ENCODE data around the gene ROGDI. TPM values are rescaled to one million over a fixed set of nuclear protein-coding genes. Genes with fewer than 3 reads are reported as not detected.

Gene ROGDI
- polyA plus RNA-seq, 2 of the 4 experiments (the other 2 are of a cell fraction): 7.2 to 15.1 TPM

- no peak for TF ChIP-seq PBX3 (IDR thresholded peaks at IDR 0.05)
- no peak for TF ChIP-seq GATA3 (IDR thresholded peaks at IDR 0.05; ENCODE audit: borderline replicate concordance)
- no peak for TF ChIP-seq SREBF2 (IDR thresholded peaks at IDR 0.05)
- TF ChIP-seq USF2 (IDR thresholded peaks at IDR 0.05): no peak
- H3K27ac ChIP-seq: no peak overlapping the region
- no peak overlapping the region for H3K4me3 ChIP-seq
- no peak for FAIRE-seq
- no peak for ATAC-seq
- POLR2A ChIA-PET: no interaction called here
- CTCF ChIA-PET: no interaction called here
- DNase-seq (ENCODE audit: low read depth in 1 of 2, low spot score in 1 of 2): no peak
- no peak overlapping the region for H3K4me2 ChIP-seq
- H3K4me1 ChIP-seq: no peaks in the 10 kb centered on the region
- no peaks in the 10 kb centered on the region for H3K9me3 ChIP-seq
- 95% methylated on average over 6 of the region's 6 CpGs for WGBS (ENCODE audit: missing lambda C conversion rate)
Observed at GRCh38 chr16:4832698-4833343, 30.4 kb upstream of the ROGDI start.

- Histone ChIP-seq H3K4me1 (no peaks in the 10 kb centered on the region), H3K9me3 (no peaks in the 10 kb centered on the region), H3K27ac (no peak overlapping the region), H3K4me2 (no peak overlapping the region), H3K4me3 (no peak overlapping the region)
- ChIA-PET CTCF (interaction anchor here (1.1 to 1.2 kb wide), 3 partner anchors 15 to 124 kb away, joined by 3 read pairs; partner anchors contain the start of genes GLYR1 and UBN1), POLR2A (no interaction called here)
- DNase-seq (ENCODE audit: low read depth in 1 of 2, low spot score in 1 of 2) (no peak), FAIRE-seq (no peak), ATAC-seq (no peak)
- WGBS (ENCODE audit: missing lambda C conversion rate): 94% methylated on average over 8 of the region's 8 CpGs
- TF ChIP-seq KDM5A (IDR thresholded peaks at IDR 0.05): no peak
- TF ChIP-seq RCOR1 (IDR thresholded peaks at IDR 0.05; ENCODE audit: low read depth, low read length): no peak
- TF ChIP-seq CEBPB (IDR thresholded peaks at IDR 0.05): no peak
- TF ChIP-seq FOSL2 (IDR thresholded peaks at IDR 0.05): no peak
- TF ChIP-seq FOSL2 (CRISPR knock-in tag; IDR thresholded peaks at IDR 0.05): no peak
- TF ChIP-seq HES2 (IDR thresholded peaks at IDR 0.05): no peak
- TF ChIP-seq CHD4 (IDR thresholded peaks at IDR 0.05; ENCODE audit: borderline replicate concordance): no peak
- TF ChIP-seq EP300 (IDR thresholded peaks at IDR 0.05): no peak
- no peak for TF ChIP-seq FOSB (CRISPR knock-in tag; IDR thresholded peaks at IDR 0.05)
- no peak for TF ChIP-seq ZC3H11A (IDR thresholded peaks at IDR 0.05)
- no peak for TF ChIP-seq HOXB5 (CRISPR knock-in tag; IDR thresholded peaks at IDR 0.05)
- TF ChIP-seq EHF (CRISPR knock-in tag; IDR thresholded peaks at IDR 0.05): no peak
- TF ChIP-seq PHF8 (IDR thresholded peaks at IDR 0.05; ENCODE audit: borderline replicate concordance, low read depth): no peak
- no peak for TF ChIP-seq CBX8 (IDR thresholded peaks at IDR 0.05)
- no peak for TF ChIP-seq REST (IDR thresholded peaks at IDR 0.05)
- no peak for TF ChIP-seq GATA3 (IDR thresholded peaks at IDR 0.05; ENCODE audit: borderline replicate concordance)
- no peak for TF ChIP-seq TP53 (CRISPR knock-in tag; IDR thresholded peaks at IDR 0.05)
Observed at GRCh38 chr16:4831616-4832015, 29.2 kb upstream of the ROGDI start.

Measured in A549 (cell line).